CD4-positive, alpha-beta T cell treated with Interleukin-12 subunit alpha and Interleukin-12 subunit beta, for 1 hour (primary cell): ENCODE measurements around the gene TTC16.
"Not testable (repeated sequence)": the region's sequence is repeated elsewhere in the genome, so short reads cannot be mapped to it uniquely, and the experiment has no call there.

Source experiments
- DNase-seq: peaks from one replicate; pipeline ENCODE4 v3.0.0-alpha.2; 2020

Gene TTC16

DNA sequence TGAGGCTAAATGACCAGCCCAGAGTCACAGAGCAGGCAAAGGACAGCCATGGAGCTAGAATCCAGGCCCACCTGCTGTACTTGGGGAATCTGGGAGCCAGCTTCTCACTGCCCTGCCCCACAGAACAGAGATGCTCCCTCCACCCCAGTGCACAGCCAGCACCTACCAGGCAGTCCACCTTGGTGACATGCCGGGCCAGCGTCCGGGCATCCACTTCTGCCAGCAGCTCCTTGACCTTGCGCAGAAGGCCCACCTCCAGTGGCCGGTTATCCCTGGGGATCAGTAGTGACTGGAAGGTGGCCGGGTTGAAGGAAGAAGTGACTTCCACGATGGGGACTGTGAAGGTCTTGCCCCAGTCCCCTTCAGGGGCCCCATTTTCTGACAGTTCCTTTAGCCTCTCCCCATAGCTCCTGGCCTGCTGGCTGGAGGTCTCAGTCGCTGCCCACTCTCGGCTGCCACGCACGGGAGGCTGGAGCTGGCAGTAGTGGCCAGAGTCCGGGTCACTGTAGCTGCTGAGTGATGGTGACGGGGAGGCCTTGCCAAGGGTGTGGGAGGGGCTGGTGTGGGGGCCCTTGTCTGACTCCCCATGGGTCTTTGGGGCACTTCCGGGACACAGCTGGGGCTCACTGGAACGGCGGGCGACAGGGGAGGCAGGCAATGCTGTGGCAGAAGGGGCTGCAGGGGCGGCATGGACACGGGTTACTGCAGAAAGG, 28.7 kb downstream of the TTC16 start:
- DNase-seq, result no peak

DNA sequence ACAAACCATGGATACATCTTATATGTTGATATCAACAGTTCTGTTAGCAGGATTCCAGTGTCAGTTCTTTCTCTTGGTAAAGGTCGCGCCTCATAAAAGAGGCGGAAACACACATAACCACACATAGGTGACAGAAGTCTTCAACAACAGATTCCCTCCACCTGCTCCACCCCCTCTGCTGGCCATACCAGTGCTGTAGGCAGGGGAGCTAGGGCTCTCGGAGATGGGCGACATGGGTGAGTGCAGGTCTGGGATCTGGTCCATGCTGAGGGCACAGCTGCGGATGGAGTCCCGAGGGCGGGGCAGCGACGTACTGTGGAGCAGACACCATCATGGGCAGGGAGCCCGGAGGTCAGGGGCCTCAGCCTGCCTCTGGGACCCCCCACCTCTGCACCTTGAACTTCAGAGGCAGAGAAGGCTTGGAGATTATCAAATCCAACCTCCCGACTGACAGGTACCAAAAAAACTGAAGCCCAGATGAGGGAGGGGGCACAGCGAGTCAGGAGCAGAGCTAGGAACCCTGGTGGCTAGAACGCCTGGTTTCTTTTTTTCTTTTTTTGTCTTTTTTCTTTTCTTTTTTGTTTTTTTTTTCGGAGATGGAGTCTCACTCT, 31.2 kb downstream of the TTC16 start:
- peak; percentile 48 for DNase-seq

DNA sequence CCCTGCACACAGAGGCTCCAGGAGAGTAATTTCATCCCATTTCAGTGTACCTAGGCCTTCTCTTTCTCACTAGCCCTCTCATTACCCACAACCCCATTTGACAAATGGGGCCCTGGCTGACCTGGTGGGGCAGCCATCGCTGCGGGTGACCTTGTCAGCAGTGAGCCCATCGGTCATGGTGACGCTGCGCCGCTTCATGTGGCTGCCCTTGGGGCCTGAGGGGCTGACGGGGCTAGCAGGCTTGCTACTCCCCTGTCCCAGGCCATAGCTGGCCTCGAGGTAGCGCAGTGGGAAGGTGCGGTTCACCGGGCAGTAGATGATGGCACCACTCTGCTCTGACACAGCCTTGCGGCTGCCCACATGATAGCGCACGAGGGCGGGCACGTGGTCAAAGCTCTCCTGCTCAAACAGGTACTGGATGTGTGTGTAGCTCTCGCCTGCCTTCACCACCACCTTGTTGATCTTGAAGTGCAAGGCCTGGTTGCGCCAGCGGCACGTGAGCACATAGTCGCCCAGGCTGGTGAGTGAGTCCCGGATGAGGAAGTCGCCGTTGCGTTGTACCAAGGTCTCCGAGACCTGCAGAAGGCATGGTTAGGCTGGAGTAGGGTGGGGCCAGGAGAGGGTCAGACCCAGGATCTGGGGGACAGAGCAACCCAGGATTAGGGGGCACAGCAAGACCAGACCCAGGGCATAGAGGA, 33.4 kb downstream of the TTC16 start:
- no peak for DNase-seq

DNA sequence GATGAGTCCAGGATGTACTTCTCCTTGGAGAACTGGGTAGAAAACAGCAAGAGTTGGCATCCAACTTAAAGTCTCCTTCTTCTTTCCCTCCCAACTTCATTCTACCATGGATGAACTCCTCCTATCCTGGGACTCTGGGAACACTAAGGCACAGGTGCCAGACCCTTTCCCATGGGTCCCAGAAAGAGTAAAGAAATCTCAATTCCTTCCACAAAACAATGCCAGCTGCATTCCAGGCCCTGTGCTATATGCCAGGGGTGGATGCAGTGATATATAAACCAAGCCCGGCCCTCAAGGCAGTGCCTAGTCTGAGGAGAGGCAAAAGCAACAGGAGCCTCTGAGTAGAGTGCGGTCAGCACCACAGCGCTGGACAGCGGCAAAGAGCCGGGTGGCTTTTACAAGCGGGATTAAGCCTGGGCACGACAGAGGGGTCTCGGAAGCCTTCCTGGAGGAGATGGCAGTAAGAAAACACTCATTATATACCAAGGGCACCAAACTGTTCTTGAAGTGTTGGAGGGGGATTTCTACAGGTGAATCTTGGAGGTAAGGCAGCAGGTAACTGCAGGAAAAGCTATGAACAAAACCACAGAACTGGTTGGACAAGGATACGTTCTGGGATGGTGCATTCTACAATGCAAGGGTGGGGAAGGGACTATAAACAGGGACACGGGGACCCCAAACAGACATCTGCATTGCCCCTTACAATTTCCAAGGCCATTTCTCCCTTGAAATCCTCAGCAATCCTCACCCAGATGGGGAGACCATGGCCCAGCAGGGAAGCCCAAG, 35.6 kb downstream of the TTC16 start:
- DNase-seq, result no peak

DNA sequence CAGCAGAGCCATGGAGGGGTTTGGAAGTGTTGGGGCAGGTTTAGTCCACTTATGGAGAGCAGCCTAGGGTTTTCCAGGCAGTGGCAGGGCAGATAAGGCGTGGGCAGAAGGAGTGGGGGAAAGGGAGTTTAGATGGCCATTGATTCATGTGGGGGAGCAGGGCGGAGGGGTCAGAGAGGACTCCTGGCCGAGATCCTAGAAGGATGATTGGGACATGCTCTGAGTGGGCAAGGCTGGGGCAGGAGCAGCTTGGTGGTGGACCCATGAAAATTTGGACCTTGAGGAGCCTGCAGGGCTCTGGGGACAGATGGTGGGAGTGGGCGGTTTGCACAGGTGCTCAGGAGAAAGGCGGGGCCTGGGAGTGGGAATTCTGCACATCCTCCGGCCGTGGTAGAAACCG, 37.3 kb downstream of the TTC16 start:
- no peak for DNase-seq

DNA sequence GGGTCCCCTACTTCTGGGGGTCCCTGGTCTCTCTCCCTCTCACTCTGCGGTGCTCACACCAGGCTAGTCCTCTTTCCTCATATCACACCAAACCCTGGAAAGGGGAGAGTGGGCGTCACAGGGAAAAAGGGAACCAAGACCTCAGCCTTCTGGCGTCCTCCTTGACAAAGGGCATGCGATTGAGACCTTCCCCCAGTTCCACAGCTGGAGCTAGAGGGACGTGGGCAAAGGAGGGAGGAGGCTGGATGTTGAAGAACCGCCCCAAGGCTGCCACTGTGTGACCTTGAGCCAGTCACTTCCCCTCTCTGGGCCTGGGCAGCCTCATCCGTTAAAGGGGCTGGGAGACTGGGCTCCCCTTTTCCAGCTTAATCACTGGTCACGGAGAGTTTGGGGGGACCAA, 37.7 kb downstream of the TTC16 start:
- DNase-seq, result no peak

DNA sequence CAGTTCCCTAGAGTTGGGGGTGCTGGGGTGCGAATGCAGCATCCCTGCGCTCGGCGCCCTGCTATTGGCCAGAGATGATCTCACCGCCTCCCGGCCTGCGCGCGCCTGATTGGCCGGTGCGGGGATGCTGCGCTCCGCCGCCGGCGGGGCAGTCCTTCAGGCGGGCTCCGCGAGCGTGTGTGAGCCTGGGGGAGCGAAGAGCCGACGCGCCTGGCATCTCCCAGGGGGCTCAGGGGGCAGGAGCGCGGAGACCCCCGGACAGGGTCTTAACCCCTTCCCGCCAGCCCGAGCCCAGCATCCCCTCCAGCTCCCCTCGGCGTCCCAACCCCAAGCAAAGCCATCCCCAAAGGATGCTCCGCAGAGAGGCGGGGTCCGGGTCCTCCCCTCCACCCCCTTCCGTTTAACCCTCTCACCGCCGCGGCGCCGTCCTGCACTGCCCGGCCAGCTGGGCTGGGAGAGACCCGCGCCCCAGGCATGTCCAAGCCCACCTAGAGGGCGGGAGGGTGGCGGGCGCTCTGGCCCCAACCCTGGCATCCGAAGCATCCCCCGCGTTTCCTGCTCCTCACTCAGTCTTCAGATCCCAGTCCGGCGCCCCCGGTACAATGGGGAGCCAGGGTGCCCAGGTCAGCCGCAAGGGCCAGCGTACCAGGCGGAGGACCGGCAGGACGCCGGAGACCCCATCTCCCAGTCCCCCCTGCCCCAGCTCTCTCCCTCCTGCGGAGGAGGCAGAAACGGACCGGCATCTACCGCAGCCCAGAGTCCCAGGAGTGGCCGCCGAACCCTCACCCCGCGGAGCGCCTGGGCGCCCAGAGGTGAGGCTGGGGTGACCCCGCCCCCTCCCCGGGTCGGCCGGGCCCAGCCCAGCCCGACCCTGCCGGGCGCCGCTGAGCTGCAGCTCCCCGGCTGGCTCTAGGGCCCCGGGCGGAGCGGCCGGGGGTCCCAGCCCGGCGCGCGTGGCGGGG, 38.5 kb downstream of the TTC16 start:
- DNase-seq, result no peak

DNA sequence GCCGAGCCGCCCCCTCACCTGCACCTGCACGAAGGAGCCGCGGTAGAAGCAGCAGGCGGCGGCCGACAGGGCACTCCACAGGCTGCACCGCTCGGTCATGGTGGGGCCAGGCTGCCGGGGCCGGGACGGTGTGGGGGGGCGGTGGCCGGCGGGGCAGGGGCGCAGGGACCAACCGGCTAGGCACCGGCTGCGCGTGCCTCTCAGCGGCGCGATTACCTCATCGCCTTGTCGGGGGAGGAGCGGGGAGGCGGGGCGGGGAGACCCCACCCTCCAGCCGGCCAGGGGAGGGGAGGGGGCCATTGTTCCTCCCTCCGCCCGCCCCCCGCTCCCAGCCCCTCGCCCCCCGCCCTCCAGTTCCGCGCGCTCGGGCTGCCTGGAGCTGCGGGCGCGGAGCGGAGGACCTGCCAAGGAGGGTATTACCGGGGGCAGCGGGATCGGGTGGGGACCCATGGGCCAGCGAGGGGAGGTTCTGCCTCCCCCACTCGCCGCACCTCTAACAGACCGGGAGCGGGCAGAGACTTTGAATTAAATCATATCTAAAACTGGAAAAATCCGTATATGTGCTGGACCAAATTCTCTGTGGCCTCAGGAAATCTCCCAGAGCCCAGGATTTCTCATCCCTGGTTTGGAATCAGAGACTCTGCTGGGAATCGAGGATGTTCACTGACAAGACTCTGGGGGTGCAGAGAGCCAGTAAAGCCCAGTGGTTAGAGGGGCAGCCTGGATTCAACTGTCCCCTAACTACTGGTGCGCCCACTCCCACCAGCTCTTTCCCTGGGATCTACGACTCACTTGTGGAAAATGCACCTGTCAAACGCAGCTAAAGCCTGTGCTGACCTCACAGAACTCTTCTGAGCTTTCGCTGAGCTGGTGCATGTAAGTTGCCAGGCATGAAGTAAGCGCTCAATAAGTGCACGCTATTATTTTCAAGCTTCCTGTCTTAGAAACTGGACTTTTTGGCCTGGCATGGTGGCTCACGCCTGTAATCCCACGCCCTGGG, 39.5 kb downstream of the TTC16 start:
- no peak for DNase-seq

DNA sequence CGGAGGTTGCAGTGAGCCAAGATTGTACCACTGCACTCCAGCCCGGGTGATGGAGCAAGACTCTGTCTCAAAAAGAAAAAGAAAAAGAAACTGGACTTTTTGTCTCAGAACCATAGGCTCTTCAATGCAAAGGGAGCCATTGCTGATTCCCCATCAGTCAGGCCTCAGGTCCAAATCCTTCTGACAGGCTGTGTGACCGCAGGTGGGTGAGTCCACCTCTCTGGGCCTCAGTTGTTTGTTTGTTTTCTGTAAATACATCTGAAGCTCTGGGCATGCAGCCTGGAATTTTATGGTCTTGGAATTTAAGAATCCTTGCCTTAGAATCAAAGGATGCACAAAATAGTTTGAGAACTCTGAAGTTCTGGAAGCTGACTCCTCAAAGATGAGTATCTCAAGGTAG, 40.4 kb downstream of the TTC16 start:
- no peak for DNase-seq

DNA sequence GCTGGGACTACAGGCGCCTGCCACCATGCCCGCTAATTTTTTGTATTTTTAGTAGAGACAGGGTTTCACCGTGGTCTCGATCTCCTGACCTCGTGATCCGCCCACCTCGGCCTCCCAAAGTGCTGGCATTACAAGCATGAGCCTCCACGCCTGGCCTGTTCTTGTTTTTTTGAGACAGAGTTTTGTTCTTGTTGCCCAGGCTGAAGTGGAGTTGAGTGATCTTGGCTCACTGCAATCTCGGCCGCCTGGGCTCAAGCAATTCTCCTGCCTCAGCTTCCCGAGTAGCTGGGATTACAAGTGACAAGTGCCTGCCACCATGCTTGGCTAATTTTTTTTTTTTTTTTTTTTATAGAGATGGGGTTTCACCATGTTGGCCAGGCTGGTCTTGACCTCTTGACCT, 40.9 kb downstream of the TTC16 start:
- not testable (repeated sequence) for DNase-seq

DNA sequence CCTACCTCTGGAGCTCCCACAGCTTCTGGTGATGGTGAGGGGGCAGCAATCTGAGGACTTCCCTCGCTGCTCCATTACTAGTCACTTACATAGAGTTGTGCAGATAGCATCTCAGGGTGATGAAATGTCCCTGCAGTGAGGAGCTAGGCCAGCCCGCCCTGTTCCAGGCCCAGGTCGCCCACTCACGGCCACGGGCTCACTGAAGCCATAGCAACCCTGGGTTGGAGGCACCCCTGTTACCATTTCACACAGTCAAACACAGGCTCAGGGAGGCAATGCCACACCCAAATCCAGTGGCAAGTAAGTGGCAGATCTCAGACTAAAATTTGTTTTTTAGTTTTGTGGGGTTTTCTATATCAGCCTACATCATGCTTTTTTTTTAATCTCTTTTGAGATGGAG, 43.0 kb downstream of the TTC16 start:
- DNase-seq, result no peak

DNA sequence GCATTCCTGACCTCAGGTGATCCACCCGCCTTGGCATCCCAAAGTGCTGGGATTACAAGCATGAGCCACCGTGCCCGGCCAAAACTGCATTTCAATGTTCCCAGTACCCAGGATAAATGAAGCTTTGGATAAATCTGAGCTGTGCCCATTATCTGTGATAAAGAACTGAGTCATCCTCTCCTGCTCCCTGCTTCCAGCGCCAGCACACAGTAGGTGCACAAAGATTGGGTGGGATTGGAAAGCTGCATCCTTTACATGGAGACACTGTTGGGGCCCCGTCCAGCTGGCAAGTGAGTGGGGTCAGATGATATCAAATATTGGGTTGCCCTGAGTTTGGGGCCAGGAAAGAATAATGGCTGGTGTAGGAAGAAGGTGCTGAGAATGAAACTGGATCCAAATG, 45.2 kb downstream of the TTC16 start:
- no peak for DNase-seq

DNA sequence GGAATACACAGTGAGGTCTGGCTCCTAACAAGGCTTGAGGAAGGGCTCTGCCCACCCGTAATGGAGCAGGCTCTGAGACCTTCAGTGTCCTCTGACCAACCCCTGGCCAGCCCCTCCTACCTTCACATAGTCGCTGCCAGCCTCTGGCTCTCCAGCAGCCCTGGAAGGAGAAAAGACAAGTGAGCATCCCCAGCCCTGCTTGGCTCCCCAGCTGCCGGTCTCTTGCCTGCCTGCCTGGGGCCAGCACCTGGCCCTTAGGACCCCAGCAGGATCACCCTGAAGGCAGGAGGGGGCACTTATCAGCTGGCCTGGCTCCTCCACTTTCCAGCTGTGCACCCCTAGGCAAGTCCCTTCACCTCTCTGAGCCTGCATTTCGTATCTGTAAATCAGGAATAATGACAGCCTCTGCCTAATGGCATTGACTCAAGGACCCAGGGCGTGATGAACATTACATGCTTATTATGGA, 45.6 kb downstream of the TTC16 start:
- no peak for DNase-seq

DNA sequence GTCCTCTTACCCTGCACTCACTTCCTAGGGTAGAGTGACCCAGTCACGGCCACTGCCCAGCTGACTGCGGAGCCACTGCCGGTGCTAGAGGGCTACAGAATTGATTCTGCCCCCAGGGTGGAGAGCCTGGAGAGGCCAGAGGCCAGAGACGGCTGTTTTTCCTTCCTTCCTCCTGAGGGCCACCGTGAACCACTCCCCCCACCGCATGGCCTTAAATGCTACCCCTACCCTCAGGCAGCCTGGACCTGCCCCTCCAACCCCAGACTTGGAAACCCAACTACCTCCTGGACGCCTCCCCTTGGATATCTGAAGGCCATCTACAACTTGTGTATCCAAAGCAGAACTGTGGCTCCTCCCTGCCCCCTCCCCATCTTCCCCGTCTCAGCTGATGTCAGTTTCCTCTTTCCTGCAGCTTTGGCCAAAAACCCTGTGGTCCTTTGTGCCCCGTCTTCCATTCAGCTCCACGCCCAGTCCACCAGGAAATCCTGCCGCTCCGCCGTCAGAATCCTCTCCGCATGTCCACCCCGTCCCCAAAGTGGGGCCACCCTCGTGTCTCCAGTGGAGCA, 46.3 kb downstream of the TTC16 start:
- no peak for DNase-seq

DNA sequence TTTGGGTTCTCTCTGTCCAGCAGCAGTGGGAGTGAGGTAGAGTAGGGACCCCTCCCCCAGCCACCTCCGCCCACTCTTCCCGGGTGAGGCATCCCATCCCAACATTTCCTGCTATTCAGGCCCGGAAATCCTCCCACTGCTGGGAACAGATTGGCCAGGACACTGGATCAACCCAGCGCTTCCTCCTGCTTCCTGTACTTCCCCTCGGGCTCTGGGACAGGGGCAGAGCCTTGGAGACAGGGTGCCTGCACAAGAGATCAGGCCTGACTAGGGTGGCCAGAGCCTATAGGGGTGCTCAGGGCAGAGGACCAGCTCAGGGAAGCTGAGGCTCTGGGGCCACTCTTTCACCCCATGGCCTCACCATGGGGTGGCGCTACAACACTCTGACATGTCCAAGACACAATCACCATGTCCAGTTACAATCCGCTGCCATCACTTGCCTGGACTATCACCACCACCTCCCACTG, 48.1 kb downstream of the TTC16 start:
- DNase-seq, result peak; percentile 45

DNA sequence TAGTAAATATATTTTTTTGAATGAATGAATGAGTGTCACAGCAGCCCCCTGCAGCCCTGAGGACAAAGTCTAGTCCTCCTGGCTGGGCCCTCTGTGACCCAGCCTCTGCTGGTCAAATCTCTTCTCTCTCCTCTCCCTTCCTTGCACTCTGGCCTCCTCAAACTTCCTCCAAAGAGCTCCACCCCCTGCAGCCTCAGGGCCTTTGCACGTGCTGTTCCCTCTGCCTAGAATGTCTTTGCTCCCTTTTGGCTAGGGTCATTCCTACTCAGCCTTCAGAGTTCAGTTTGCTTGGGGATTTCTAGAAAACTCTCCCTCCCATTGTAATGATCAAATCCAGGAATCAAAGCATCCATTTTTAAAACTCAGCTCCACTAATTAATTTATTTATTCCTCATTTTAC, 49.5 kb downstream of the TTC16 start:
- no peak for DNase-seq

DNA sequence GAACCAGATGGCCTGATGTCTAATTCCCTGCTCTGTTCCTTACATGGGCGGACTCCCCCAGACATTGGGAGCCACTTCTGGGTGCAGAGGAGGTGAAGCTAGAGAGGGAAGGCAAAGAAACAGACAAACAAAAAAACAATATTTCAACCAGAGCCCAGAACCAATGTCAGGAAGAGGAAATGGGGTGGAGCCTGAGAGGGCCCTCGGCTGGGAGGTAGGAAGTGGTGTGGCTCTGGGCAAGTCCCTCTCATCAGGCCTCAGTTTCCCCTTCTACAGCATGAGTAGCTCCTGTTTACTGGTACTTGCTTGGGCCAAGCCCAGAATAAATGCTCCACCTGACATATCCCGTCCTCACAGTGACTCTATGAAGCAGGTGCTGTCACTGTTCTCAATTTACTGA, 51.5 kb downstream of the TTC16 start:
- DNase-seq, result no peak

DNA sequence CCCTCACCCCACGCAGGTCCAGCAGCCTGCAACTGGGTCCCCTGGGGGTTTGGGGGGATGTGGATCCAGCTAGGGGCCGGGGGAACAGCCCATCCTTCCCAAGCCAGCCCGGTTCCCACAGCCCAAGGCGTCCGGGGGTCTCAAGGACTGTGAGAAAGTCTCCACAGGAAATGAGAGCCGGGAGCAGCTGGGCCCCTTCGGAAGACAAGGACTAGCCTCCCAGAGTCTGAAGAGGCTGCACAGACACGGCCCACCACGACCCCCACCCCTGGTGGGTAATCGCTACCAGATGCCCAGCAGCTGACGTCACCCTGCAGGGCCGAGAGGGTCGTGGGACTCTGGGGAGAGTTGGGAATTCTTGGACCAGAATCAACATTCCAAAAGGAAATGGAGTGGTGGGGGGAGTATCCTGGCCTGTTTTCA, 52.0 kb downstream of the TTC16 start:
- DNase-seq, result no peak

DNA sequence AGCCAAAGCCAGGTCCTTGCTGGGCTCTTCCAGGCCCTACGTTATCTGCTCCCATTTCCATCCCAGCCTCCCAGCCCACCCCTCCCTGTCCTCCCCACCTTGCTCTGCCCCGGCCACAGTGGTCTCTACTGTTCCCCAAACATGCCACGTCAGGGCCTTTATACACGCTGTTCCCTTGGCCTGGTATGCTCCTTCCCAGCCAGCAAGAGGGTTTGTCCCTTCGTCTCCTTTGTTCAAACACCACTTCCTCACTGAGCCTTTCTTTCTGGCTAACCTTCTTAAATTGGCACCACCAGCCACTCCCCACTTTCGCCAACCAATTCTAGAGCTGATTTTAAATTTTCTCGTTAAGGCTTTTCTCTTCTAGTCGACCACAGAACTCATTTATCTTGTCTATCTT, 52.8 kb downstream of the TTC16 start:
- DNase-seq, result no peak

DNA sequence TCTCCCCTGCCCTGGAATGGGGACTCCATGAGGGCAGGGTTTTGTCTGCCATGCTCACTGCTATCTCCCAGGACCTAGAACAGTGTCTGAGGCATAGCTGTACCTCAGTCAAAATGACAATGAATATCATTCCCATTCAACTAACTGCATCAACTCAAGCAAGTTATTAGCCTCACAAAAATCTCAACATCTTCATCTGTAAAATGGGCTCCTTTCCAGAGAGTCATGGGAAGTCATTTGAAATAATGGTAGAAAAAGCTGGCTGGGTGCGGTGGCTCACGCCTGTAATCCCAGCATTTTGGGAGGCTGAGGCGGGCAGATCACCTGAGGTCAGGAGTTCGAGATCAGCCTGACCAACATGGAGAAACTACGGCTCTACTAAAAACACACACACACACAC, 53.2 kb downstream of the TTC16 start:
- no peak for DNase-seq
